Fibroblast of the aortic adventitia (primary cell): ENCODE data around the gene DTHD1. TPM values are rescaled to one million over a fixed set of nuclear protein-coding genes. Genes with fewer than 3 reads are reported as not detected.

Source experiments
- DNase-seq: peaks from one replicate; pipeline ENCODE4 v3.0.0-alpha.2; 2010; ENCODE audit warnings: low read depth
- H3K4me3 ChIP-seq: 2 replicates; pipeline ENCODE4 v1.5.1; 2011; ENCODE audit warnings: low read depth, mild to moderate bottlenecking, control low read depth, low read length, moderate library complexity
- CTCF ChIP-seq: IDR thresholded peaks from 2 replicates; pipeline ENCODE4 v1.5.1; 2011; ENCODE audit warnings: mild to moderate bottlenecking, low read length, control low read depth, inconsistent platforms; ENCODE audit not compliant: insufficient read depth
- total RNA-seq: library from RNA; depleted of rRNA; stranded (reverse); fragments of >200 nt; gene quantifications from 2 replicates; pipeline ENCODE4 v1.2.3, GENCODE V29; 2012; ENCODE audit warnings: low replicate concordance

Gene DTHD1
- total RNA-seq, 1 donor: not detected

DNA sequence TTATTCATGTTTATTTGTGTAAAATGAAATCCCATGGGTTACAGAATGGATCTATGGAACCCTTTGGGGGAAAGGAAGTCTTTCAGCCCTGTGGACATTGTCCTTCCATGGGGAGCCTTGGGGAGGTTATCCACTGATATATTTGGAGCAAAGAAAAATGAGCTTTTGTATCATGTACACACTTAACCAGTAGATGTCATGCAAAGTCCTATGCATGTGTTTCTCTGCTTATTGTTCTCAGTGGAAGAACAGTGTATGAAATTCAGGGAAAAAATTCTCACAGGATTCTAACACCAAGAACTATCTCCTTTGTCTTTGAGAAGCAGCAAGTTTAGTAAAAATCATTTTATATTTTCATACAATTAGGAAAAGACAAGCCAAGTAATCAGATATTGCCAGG lies 105.3 kb downstream of the DTHD1 start:
- H3K4me3 ChIP-seq: no peak overlapping the region
- no peak for DNase-seq
- TF ChIP-seq CTCF: no peak

DNA sequence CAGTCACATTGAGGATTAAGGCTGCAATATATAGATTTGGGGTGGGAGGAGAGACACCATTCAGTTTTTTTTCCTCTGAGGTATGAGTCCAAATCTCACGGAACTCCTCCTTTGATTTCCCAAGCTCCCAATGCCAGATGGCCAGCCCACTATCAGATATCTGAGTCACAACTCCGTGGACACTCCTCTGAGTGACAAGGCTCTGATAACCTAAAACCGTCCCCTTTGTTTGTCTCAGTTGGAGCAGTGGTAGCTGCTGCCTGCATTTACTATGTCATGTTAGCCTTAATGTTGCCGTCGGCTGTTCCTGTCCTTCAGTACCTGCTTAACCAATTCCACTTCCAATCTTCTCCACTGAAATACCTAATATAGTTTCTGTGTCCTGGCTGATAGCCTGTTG lies 107.3 kb downstream of the DTHD1 start:
- no peak overlapping the region for H3K4me3 ChIP-seq
- TF ChIP-seq CTCF: no peak
- no peak for DNase-seq

DNA sequence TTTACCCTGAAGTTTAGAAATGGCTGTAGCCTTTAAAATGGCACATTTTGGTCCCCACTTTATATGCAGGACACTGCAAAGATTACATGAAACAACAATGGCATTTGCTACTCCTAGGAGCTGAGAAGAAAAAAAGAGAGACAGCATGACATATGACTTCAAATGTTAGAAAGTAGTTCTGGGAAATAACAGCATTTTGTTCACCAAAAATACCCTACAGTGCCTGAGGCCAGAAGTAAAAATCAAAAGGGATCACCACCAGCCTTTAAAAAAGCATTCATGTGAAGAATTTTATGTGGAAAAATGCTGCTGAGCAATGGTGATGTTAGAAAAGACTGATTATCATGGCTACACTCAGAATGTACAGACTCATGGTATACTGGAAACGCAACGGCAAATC lies 110.0 kb downstream of the DTHD1 start:
- H3K4me3 ChIP-seq: no peak overlapping the region
- no peak for TF ChIP-seq CTCF
- no peak for DNase-seq

- no peak overlapping the region for H3K4me3 ChIP-seq
- TF ChIP-seq CTCF: no peak
- no peak for DNase-seq
Observed at GRCh38 chr4:36392024-36392423, 110.6 kb downstream of the DTHD1 start.

- DNase-seq: no peak
- no peak for TF ChIP-seq CTCF
- no peak overlapping the region for H3K4me3 ChIP-seq
Observed at GRCh38 chr4:36392916-36393315, 111.5 kb downstream of the DTHD1 start.

Other genes starting within 250 kb of the DTHD1 start
- gene ARAP2, start 37.1 kb upstream of the DTHD1 start, total RNA-seq: 0.63 and 1.5 TPM in 2 replicates